Sigmoid colon (tissue), 7 donors: ENCODE results near the gene CFAP300. TPM values are rescaled to one million over a fixed set of nuclear protein-coding genes. Genes with fewer than 3 reads are reported as not detected.

Experiments used
- DNase-seq: peaks from one replicate; pipeline ENCODE4 v3.0.0-alpha.2; 2019
- H3K27ac ChIP-seq, 4 donors: fragments of 200-600 bp; sonication (generic); one replicate each; pipeline ENCODE4 v1.5.1; 2016 to 2019; ENCODE audit warnings: mild to moderate bottlenecking in 1 of 4
- H3K27me3 ChIP-seq, 3 donors: fragments of 200-600 bp; sonication (generic); one replicate each; pipeline ENCODE4 v1.5.1; 2019; ENCODE audit warnings: mild to moderate bottlenecking in 1 of 3
- H3K36me3 ChIP-seq, 4 donors: fragments of 200-600 bp; sonication (generic); one replicate each; pipeline ENCODE4 v1.5.1; 2016 to 2019
- H3K4me1 ChIP-seq, 4 donors: fragments of 200-600 bp; sonication (generic); one replicate each; pipeline ENCODE4 v1.5.1; 2017 to 2019
- H3K4me3 ChIP-seq, 4 donors: fragments of 200-600 bp; sonication (generic); one replicate each; pipeline ENCODE4 v1.5.1; 2017 to 2019; ENCODE audit warnings: mild to moderate bottlenecking in 2 of 4, moderate library complexity in 1 of 4
- H3K9me3 ChIP-seq, 4 donors: fragments of 200-600 bp in 3 of 4; sonication (generic) in 3 of 4; one replicate each; pipeline versions ENCODE4 v1.5.1 to v1.6.1; 2013 to 2019
- CTCF ChIP-seq, 4 experiments: fragments of 450-650 bp in 3 of 4; fragments of 200-600 bp in 1 of 4; IDR thresholded peaks; one replicate each; pipeline ENCODE4 v1.5.1; 2016 to 2019; ENCODE audit warnings: antibody characterized with exemption in 4 of 4, mild to moderate bottlenecking in 3 of 4, moderate library complexity in 2 of 4
- EP300 ChIP-seq, 4 donors: sonication (generic); formaldehyde crosslinking; IDR thresholded peaks; one replicate each; pipeline ENCODE4 v1.6.1; 2017; ENCODE audit warnings: antibody characterized with exemption in 4 of 4
- POLR2A ChIP-seq, 2 donors: fragments of 450-650 bp; IDR thresholded peaks; one replicate each; pipeline ENCODE4 v1.6.1; 2016; ENCODE audit warnings: antibody characterized with exemption in 2 of 2, mild to moderate bottlenecking in 2 of 2, moderate library complexity in 2 of 2
- POLR2AphosphoS5 ChIP-seq, 4 donors: sonication (generic); formaldehyde crosslinking; IDR thresholded peaks; one replicate each; pipeline ENCODE4 v1.6.1; 2017; ENCODE audit warnings: antibody characterized with exemption in 4 of 4
- whole genome bisulfite sequencing, 2 donors: extraction: QIAGEN DNeasy Blood & Tissue Kit; methylation state at CpG; one replicate each; pipeline ENCODE4 v1.1.7; 2013; 5-methylcytosine and 5-hydroxymethylcytosine counted together
- intact Hi-C: fragments of 100-400 bp; cut with DNase I; formaldehyde crosslinking; loops from one replicate; pipeline ENCODE4 v1.15.1; 2023
- polyA plus RNA-seq, 3 donors: library from polyadenylated mRNA; stranded (reverse); fragments of 200-250 nt; gene quantifications; one replicate each; pipeline ENCODE4 v1.2.3, GENCODE V29; 2013
- total RNA-seq, 4 donors: library from RNA; depleted of rRNA; stranded (reverse); fragments of >200 nt; gene quantifications; one replicate each; pipeline ENCODE4 v1.1.0, GENCODE V29; 2016
- donor health status: healthy with polysubstance abuse.
- donor health status: Bipolar disorder and iron deficiency.
- donor health status: healthy.

The CFAP300 gene
- total and polyA plus RNA-seq, 7 donors, result 0.76 to 15.0 (median 2.4) TPM; not detected in 1

- Histone ChIP-seq H3K36me3 (no peaks in the 10 kb centered on the region), H3K4me3 (no peak overlapping the region), H3K4me1 (peaks cover 0 to 12% (median 2%) of the 10 kb centered on the region in 4 donors), H3K27ac (peak overlapping the region in 1 of 4 donors; percentile 45), H3K9me3 (no peaks in the 10 kb centered on the region), H3K27me3 (no peaks in the 10 kb centered on the region)
- TF ChIP-seq CTCF (IDR thresholded peaks at IDR 0.05) (no peak), POLR2A (IDR thresholded peaks at IDR 0.05) (no peak), POLR2AphosphoS5 (IDR thresholded peaks at IDR 0.05) (no peak), EP300 (IDR thresholded peaks at IDR 0.05) (no peak)
- intact Hi-C loops, result loop anchor here (1.0 to 5.0 kb wide), 2 partner anchors 95 to 147 kb away; no protein-coding TSS in a partner anchor
- WGBS, 2 donors, result 34 to 75% methylated on average over 7 of the region's 7 CpGs
- DNase-seq, result no peak
These were observed 40.2 kb upstream of the CFAP300 start for GRCh38 chr11:102006835-102007566.

- TF ChIP-seq POLR2AphosphoS5 (IDR thresholded peaks at IDR 0.05) (no peak), POLR2A (IDR thresholded peaks at IDR 0.05) (no peak), EP300 (IDR thresholded peaks at IDR 0.05) (no peak), CTCF (IDR thresholded peaks at IDR 0.05) (peak in 2 of 4 experiments; percentile 38 to 59)
- intact Hi-C loops, result loop anchor here (1.0 to 5.0 kb wide), 2 partner anchors 96 to 148 kb away; no protein-coding TSS in a partner anchor
- peak overlapping the region in 1 of 4 donors; percentile 45 for H3K27ac ChIP-seq
- H3K4me1 ChIP-seq, result peaks cover 0 to 12% (median 2%) of the 10 kb centered on the region in 4 donors
- no peaks in the 10 kb centered on the region for H3K36me3 ChIP-seq
- no peaks in the 10 kb centered on the region for H3K27me3 ChIP-seq
- no peak for DNase-seq
- H3K4me3 ChIP-seq, result no peak overlapping the region
- 6 to 21% methylated on average over 4 of the region's 4 CpGs for WGBS, 2 donors
- H3K9me3 ChIP-seq, result no peaks in the 10 kb centered on the region
These were observed 39.4 kb upstream of the CFAP300 start for GRCh38 chr11:102007567-102008437.

GRCh38 chr11:102010776-102011494 is 36.3 kb upstream of the CFAP300 start:
- H3K9me3 ChIP-seq, result no peaks in the 10 kb centered on the region
- no peaks in the 10 kb centered on the region for H3K36me3 ChIP-seq
- 8 to 24% methylated on average over 12 of the region's 12 CpGs for WGBS, 2 donors
- intact Hi-C loops, result no loop called here
- no peak overlapping the region for H3K4me3 ChIP-seq
- peaks cover 0 to 12% (median 2%) of the 10 kb centered on the region in 4 donors for H3K4me1 ChIP-seq
- no peak for DNase-seq
- TF ChIP-seq POLR2AphosphoS5 (IDR thresholded peaks at IDR 0.05), result no peak
- TF ChIP-seq POLR2A (IDR thresholded peaks at IDR 0.05), result no peak
- TF ChIP-seq EP300 (IDR thresholded peaks at IDR 0.05), result no peak
- TF ChIP-seq CTCF (IDR thresholded peaks at IDR 0.05), result no peak
- no peaks in the 10 kb centered on the region for H3K27me3 ChIP-seq
- no peak overlapping the region for H3K27ac ChIP-seq

- Histone ChIP-seq H3K4me3 (no peak overlapping the region), H3K27me3 (no peaks in the 10 kb centered on the region), H3K9me3 (no peaks in the 10 kb centered on the region), H3K27ac (no peak overlapping the region), H3K36me3 (no peaks in the 10 kb centered on the region), H3K4me1 (peaks cover 0 to 17% (median 12%) of the 10 kb centered on the region in 4 donors)
- no peak for DNase-seq
- 59 to 80% methylated on average over 3 of the region's 3 CpGs for WGBS, 2 donors
- TF ChIP-seq POLR2A (IDR thresholded peaks at IDR 0.05), result no peak
- TF ChIP-seq CTCF (IDR thresholded peaks at IDR 0.05), result no peak
- TF ChIP-seq EP300 (IDR thresholded peaks at IDR 0.05), result no peak
- no peak for TF ChIP-seq POLR2AphosphoS5 (IDR thresholded peaks at IDR 0.05)
- intact Hi-C loops, result no loop called here
These were observed 34.3 kb upstream of the CFAP300 start for GRCh38 chr11:102012946-102013345.
